OCI-LY7 (cell line): ENCODE data around the gene EEF1A2. TPM values are rescaled to one million over a fixed set of nuclear protein-coding genes. Genes with fewer than 3 reads are reported as not detected.

Experiments used
- BruUV-seq: library from RNA; stranded (reverse); fragments of 400-500 nt; replicated peaks from 2 replicates; lab custom pipeline; 2021; lab: Mats Ljungman, UMichigan
- CTCF ChIA-PET: fragments of 300-600 bp; sonication (Branson Sonifier 250); formaldehyde crosslinking; loops from one replicate; lab custom pipeline; 2022; ENCODE audit warnings: antibody characterized with exemption; ENCODE audit not compliant: unreplicated experiment; lab: Charles Lee
- POLR2A ChIA-PET: fragments of 300-600 bp; sonication (Branson Sonifier 250); formaldehyde crosslinking; loops from one replicate; lab custom pipeline; 2022; ENCODE audit warnings: antibody characterized with exemption; lab: Charles Lee
- DNase-seq: peaks from one replicate; pipeline ENCODE4 v3.0.0-alpha.2; 2015; ENCODE audit warnings: low spot score
- H2AFZ ChIP-seq: fragments of 200-600 bp; sonication (generic), shearing (Covaris generic); 2 replicates; pipeline ENCODE4 v1.6.1; 2014; ENCODE audit warnings: mild to moderate bottlenecking, antibody characterized with exemption, low read length, moderate library complexity
- H3K27ac ChIP-seq: fragments of 200-600 bp; sonication (generic); 2 replicates; pipeline ENCODE4 v1.5.1; 2014; ENCODE audit warnings: mixed run types, low read depth, mild to moderate bottlenecking, moderate library complexity, low read length, inconsistent platforms; ENCODE audit not compliant: poor library complexity, severe bottlenecking
- H3K36me3 ChIP-seq: fragments of 200-600 bp; sonication (generic); 2 replicates; pipeline ENCODE4 v1.6.1; 2014; ENCODE audit warnings: mild to moderate bottlenecking, antibody characterized with exemption, low read length, moderate library complexity, mixed read lengths; ENCODE audit not compliant: insufficient read depth
- H3K4me1 ChIP-seq: fragments of 200-600 bp; sonication (generic); 2 replicates; pipeline ENCODE4 v1.5.1; 2014; ENCODE audit warnings: mild to moderate bottlenecking, low read length; ENCODE audit not compliant: insufficient read depth, poor library complexity, severe bottlenecking
- H3K4me2 ChIP-seq: fragments of 200-600 bp; sonication (generic); 2 replicates; pipeline ENCODE4 v1.6.1; 2014; ENCODE audit warnings: mild to moderate bottlenecking, low read length
- H3K4me3 ChIP-seq: fragments of 200-600 bp; sonication (generic); 2 replicates; pipeline ENCODE4 v1.5.1; 2014; ENCODE audit warnings: mild to moderate bottlenecking, low read depth, low read length; ENCODE audit not compliant: poor library complexity, severe bottlenecking
- H3K79me2 ChIP-seq: fragments of 200-600 bp; sonication (generic); 2 replicates; pipeline ENCODE4 v1.6.1; 2016; ENCODE audit warnings: low read depth, mild to moderate bottlenecking, low read length, moderate library complexity, mixed read lengths; ENCODE audit not compliant: insufficient read depth
- H3K9me2 ChIP-seq: fragments of 200-600 bp; sonication (generic); 2 replicates; pipeline ENCODE4 v1.6.1; 2016; ENCODE audit warnings: mild to moderate bottlenecking, low read length, mixed read lengths; ENCODE audit not compliant: insufficient read depth
- H3K9me3 ChIP-seq: fragments of 200-600 bp; sonication (generic); 2 replicates; pipeline ENCODE4 v1.6.1; 2014; ENCODE audit warnings: mild to moderate bottlenecking, mixed run types, low read length, mixed read lengths
- H4K20me1 ChIP-seq: fragments of 200-600 bp; sonication (generic); 2 replicates; pipeline ENCODE4 v1.6.1; 2014; ENCODE audit warnings: mild to moderate bottlenecking, antibody characterized with exemption, low read length, moderate library complexity, mixed read lengths; ENCODE audit not compliant: insufficient read depth
- CTCF ChIP-seq: fragments of 200-600 bp; sonication (generic); conservative IDR thresholded peaks from 2 replicates; pipeline ENCODE4 v1.5.1; 2014; ENCODE audit warnings: mild to moderate bottlenecking, antibody characterized with exemption, low read length, moderate library complexity, mixed read lengths
- EZH2phosphoT487 ChIP-seq: fragments of 200-600 bp; sonication (generic); IDR thresholded peaks from 2 replicates; pipeline ENCODE4 v1.6.1; 2018; ENCODE audit warnings: low read depth, borderline replicate concordance, mild to moderate bottlenecking, mixed run types, antibody characterized with exemption, low read length, moderate library complexity, mixed read lengths
- intact Hi-C: fragments of 100-400 bp; cut with micrococcal nuclease; formaldehyde crosslinking; loops from one replicate; pipeline ENCODE4 v1.10.0; 2022; ENCODE audit not compliant: unreplicated experiment
- total RNA-seq, 2 experiments: library from RNA; depleted of rRNA in 1 of 2; stranded (reverse); fragments of >200 nt in 1 of 2; shearing (Covaris generic) in 1 of 2; gene quantifications; 2 replicates each; pipeline ENCODE4 v1.2.3, GENCODE V29; 2014 to 2022

EEF1A2 gene
- total RNA-seq, 2 experiments from 2014 or later, result 0.22 TPM; not detected in 1

DNA sequence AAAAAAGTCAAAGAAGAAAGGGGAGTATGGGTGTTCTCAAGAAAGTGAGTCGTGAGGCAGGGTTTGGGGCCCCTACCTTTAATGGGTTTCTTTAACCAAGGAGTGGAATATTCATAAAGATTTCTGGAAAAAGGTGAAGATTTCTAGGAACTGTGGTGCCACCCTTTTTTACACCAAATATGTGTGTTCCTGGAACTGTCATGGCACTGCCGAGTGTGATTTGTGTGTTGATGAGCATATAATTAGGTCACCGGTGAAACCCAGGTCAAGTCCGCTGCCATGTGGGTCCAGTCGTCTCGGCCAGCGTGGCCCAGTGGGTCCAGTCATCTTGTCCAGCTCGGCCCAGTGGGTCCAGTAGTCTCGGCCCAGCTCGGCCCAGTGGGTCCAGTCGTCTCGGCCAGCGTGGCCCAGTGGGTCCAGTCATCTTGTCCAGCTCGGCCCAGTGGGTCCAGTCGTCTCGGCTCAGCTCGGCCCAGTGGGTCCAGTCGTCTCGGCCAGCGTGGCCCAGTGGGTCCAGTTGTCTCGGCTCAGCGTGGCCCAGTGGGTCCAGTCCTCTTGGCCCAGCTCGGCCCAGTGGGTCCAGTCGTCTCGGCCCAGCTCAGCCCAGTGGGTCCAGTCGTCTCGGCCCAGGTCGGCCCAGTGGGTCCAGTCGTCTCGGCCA is 8.3 kb upstream of the EEF1A2 start:
- Histone ChIP-seq H3K4me2 (no peak overlapping the region), H4K20me1 (no peaks in the 10 kb centered on the region), H3K4me1 (peaks cover 13% of the 10 kb centered on the region), H3K4me3 (no peak overlapping the region), H3K36me3 (no peaks in the 10 kb centered on the region), H3K9me3 (no peaks in the 10 kb centered on the region), H2AFZ (no peak overlapping the region), H3K27ac (no peak overlapping the region), H3K9me2 (no peaks in the 10 kb centered on the region), H3K79me2 (no peaks in the 10 kb centered on the region)
- intact Hi-C loops, result no loop called here
- TF ChIP-seq EZH2phosphoT487 (no peak), CTCF (no peak)
- no TSS peak for BruUV-seq
- ChIA-PET CTCF (no interaction called here), POLR2A (no interaction called here)
- DNase-seq, result no peak

GRCh38 chr20:63505723-63506122 is 6.8 kb upstream of the EEF1A2 start:
- no peak overlapping the region for H3K4me3 ChIP-seq
- no peak for DNase-seq
- no peaks in the 10 kb centered on the region for H3K36me3 ChIP-seq
- H3K27ac ChIP-seq, result no peak overlapping the region
- H3K9me3 ChIP-seq, result no peaks in the 10 kb centered on the region
- H4K20me1 ChIP-seq, result no peaks in the 10 kb centered on the region
- H3K9me2 ChIP-seq, result no peaks in the 10 kb centered on the region
- no TSS peak for BruUV-seq
- H2AFZ ChIP-seq, result no peak overlapping the region
- peaks cover 21% of the 10 kb centered on the region for H3K4me1 ChIP-seq
- no peak for TF ChIP-seq EZH2phosphoT487
- TF ChIP-seq CTCF, result no peak
- H3K79me2 ChIP-seq, result no peaks in the 10 kb centered on the region
- POLR2A ChIA-PET, result no interaction called here
- CTCF ChIA-PET, result no interaction called here
- H3K4me2 ChIP-seq, result no peak overlapping the region
- intact Hi-C loops, result no loop called here

GRCh38 chr20:63505281-63505680 is 6.4 kb upstream of the EEF1A2 start:
- no TSS peak for BruUV-seq
- intact Hi-C loops, result no loop called here

More at GRCh38 chr20:63505281-63505680, 6.4 kb upstream of the EEF1A2 start:
- no peak overlapping the region for H3K4me3 ChIP-seq
- no peaks in the 10 kb centered on the region for H3K36me3 ChIP-seq
- CTCF ChIA-PET, result no interaction called here
- POLR2A ChIA-PET, result no interaction called here
- DNase-seq, result no peak
- no peaks in the 10 kb centered on the region for H3K9me3 ChIP-seq
- peaks cover 21% of the 10 kb centered on the region for H3K4me1 ChIP-seq
- H2AFZ ChIP-seq, result no peak overlapping the region
- H4K20me1 ChIP-seq, result no peaks in the 10 kb centered on the region
- no peak overlapping the region for H3K4me2 ChIP-seq
- no peaks in the 10 kb centered on the region for H3K79me2 ChIP-seq
- no peaks in the 10 kb centered on the region for H3K9me2 ChIP-seq
- TF ChIP-seq CTCF (no peak), EZH2phosphoT487 (no peak)
- H3K27ac ChIP-seq, result no peak overlapping the region
